GM18907 (cell line): ENCODE measurements around the gene STX16.
A peak's percentile ranks its signal among the peaks of the same experiment; 100 is the strongest.

Experiments used
- ATAC-seq: cut with Tn5 transposase; IDR thresholded peaks from one replicate; pipeline ENCODE4 v1.9.1; 2021; ENCODE audit warnings: mild to moderate bottlenecking, moderate library complexity; ENCODE audit not compliant: unreplicated experiment

STX16 gene

GRCh38 chr20:58675146-58675584 is 24.1 kb downstream of the STX16 start:
- no peak for ATAC-seq

- no peak for ATAC-seq
Observed at GRCh38 chr20:58675641-58676040, 24.6 kb downstream of the STX16 start.

- no peak for ATAC-seq
Observed at GRCh38 chr20:58676161-58676560, 25.1 kb downstream of the STX16 start.

DNA sequence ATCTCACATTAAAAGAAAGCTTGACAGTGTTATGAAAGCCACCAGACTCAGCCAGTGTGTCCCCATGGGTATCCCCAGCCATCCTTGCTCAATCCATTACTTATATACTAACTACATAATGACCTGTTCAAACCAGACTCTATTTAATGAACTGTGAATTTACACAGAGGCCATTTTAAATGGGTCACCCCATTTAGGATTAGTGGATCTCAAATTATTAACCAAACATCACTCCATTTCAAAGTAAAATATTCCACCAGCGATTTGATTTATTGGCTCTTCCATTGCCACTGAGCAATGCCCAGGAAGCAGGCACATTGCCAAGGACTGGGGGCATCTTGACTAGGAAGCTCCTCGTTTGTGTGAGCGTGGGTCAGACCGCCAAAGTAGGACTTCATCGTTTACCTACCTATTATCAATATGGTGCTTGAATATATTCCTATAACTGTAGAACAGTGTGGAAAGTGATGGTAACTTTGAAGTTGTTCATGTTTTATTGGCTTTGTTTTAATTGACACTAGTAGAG is 26.1 kb downstream of the STX16 start:
- ATAC-seq = no peak

DNA sequence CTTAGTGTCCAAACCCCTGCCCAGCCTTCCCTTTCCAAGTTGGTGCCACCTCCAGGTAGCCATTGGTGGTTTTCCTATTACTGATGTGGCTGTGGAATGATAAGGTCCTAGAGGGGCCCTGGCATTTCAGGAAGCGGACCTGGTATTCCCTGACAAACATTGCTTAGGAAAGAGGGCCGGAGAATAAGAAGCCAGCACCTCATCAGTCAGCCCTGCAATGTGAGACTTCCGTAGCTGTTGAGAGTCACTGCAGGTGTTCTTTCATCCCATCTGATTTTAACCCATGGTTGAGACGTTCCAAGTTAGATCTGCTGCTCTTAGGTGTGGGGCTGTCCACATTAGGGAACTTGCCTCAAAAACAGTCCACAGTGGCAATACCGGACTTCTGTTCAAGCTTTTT is 26.7 kb downstream of the STX16 start:
- no peak for ATAC-seq

DNA sequence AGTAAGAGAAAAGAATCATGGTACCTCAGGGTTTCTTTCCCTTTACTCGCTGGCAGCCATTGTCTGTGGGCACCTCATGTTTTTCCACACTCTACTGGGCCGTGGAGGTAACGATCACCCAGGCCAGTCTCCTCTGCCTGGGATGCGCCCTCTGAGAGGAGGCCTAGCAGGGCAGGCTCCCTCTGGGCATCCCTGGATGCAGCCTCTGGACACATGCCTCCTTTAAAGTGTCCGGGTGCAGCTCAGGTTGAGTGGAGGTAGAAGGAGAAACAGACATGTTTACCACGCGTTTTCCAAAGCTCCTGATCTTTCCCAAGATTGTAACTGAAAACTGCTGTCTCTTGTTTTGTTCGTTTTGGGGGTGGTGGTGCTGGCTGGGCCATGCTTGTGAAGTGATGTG is 27.7 kb downstream of the STX16 start:
- ATAC-seq = no peak

DNA sequence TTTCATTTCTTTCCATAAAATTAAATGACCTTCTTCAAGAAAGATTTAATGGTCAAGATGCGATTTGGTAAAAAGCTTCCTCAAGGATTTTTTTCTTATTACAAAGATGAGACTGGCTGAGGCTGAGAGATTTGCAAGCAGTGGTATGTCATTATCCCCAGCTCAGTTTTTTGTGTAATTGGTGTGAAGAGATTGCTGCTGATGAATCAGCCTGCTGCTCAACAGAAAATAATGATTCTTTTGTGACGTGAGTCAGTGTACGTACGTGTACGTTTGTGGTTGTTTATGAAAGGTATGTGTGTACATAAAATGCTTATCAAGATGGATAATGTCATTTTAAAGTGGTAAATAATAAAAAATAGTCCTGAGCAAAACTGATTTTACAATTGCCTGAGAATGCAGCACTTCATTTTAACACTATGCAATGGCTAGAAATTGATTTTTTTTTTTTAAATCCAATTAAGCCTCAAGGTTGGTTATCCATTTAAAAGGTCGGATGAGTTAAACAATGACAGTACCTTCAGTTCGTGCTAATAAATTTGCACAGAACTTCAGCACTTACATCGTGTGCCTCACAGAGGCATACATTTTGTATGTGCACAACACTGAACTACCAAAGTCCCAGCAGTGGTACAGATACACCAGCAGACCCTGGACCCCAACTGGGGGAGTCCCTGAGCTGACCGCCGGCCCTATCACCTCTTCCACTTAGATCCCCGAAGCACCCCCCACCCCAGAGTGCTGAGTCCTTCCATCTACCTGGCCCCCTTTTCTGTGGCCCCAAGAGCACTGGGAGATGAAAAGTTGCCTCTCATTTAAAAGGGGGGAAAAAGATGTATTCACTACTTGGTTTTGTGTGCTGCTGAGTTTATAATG is 31.8 kb downstream of the STX16 start:
- ATAC-seq = no peak

DNA sequence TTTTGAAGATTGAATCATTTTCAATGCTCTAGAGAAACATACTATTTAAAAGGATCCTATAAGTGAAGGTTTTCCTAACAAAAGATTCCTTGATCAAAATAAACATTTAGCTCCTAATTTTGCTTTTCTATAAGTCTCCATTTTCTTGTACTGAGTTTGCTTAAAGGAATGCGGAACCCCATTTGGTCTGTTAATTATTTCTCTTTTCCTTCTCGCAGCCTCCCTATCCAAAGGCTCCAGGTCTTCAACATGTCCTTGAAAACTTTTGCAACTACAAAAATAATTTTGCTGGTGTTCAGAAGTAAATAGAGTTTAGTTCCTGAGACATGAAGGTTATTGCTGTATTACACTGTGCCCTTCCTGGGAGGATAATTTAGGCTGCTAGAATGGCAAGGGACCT is 33.2 kb downstream of the STX16 start:
- ATAC-seq = no peak

- ATAC-seq = no peak
Observed at GRCh38 chr20:58685988-58686387, 34.9 kb downstream of the STX16 start.

DNA sequence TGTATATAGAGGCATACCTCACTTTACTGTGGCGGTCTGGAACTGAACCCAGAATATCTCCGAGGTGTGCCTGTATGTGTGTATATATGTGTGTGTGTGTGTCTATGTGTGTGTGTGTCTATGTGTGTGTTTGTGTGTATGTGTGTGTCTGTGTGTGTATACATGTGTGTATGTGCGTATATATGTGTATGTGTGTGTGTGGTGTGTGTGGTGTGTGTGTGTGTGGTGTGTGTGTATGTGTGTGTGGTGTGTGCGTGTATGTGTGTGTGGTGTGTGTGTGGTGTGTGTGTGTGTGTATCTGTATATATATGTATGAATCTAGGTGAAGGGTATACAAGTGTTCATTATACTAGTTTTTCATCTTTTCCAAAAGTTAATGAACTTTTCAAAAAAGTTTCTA is 37.3 kb downstream of the STX16 start:
- no peak for ATAC-seq

DNA sequence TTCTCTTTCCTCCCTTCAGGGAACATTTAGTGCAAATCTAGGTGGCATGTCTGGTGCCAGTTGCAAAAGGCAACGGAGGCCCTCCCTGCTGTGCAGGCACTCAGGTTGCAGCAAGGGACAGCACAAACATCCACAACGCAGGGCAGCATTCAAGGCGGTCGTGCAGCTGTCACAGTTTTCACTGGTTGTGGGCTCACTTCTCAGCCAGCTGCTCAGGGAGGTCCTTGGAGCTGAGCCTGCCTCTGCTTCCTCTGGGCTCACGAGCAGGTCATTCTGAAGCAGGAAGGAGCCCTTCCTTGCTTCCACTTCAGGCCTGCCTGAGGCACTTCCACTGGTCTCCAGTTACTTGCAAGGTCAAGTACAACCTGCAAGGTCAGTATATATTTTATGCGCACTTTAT is 37.8 kb downstream of the STX16 start:
- ATAC-seq = no peak

DNA sequence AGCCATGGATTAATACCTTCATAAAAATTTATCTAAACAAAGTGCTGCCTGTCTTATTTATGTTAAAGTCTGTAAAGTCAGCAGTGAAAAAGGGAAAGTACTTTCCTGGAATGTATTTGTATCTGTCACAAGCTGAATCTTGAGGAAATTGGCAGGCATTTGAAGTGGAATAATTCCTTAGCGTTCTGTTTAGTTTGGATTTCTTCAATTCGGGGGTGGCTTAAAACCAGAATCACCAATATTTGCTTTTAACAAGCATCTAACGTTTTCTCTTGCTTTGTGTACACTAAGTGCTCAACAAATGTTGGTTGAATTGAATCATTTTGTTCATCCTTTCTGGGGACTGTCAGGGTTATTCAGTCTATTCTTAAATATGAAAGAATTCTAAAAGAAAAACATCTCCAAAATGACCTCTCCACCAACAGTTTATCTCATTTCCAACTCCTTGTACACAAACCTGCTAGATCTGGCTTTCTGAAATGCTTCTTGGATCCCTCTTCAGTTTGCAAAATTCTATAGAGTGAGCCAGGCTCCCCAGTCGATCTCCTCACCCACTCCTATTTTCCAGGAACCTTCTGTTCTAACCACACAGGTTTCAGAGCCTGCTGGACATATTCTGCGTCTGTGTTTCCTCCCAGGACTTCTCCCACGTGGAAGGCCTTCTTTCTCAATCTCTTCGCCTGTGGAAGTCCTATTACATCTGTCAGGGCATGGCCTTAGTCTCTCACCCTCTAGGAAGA is 39.5 kb downstream of the STX16 start:
- ATAC-seq = no peak

- ATAC-seq = peak; percentile 17
Observed at GRCh38 chr20:58691773-58692578, 40.9 kb downstream of the STX16 start.

DNA sequence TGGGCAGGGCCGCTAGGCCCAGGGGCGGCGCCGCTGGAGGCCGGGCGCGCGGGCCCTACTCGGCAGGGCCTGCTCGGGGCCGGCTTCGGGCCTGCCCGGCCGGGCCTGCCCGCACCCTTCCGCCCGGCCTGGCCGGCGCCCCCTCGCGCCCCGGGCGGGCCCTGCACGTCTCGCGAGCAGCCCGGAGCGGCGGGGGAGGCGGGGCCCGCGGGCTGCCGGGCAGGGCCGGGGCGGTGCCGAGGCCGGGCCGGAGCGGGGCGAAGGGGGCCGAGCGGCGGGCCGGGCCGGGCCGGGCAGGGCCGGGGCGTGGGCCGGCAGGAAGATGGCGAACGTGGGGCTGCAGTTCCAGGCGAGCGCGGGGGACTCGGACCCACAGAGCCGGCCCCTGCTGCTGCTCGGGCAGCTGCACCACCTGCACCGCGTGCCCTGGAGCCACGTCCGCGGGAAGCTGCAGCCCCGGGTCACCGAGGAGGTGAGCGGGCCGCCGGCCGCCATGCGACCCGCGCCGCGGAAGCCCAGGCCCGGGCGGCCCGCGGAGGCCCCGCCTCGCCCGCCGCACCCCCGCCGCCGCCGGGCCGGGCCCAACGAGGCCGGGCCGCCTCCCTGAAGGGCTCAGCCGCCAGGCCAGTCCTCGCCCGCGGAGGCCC is 41.6 kb downstream of the STX16 start, which contains the start of gene NPEPL1:
NPEPL1 (plus strand) TSS at position 222 of the 647 bp plus-strand sequence; CDS start at position 323, 101 bp downstream.
- peak; percentile 93 for ATAC-seq

DNA sequence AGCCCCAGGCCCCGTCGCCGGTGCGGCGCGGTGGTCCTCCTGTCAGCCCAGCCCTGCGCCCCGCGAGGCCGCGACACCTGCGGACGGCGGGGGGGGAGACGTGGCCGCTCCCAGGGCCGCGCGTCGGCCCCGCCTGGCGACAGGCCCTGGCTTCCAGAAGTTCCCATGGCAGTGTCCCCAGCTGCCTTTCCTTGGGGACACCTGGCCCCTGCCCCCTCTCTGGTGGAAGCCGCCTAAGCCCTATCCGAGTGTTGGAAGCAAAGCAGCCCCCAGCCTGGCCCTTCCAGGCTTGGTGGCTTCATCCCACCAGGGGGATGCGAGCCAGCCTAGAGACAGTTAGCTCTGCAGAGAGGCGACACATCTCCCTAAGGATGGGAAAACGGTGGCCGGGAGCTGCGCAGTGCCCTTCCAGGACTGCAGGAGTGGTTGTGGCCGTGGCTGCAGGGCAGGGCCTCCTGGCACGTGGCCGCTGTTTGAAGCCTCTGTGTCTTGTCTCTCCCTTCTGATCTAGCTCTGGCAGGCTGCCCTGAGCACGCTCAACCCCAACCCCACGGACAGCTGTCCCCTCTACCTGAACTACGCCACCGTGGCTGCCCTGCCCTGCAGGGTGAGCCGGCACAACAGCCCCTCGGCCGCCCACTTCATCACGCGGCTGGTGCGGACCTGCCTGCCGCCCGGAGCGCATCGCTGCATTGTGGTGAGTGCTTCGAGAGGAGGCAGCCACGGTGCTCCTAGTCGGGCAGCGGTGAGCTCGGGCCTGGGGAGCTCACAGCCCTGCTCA is 42.3 kb downstream of the STX16 start:
- peak; percentile 35 for ATAC-seq

GRCh38 chr20:58694241-58695083 is 43.4 kb downstream of the STX16 start:
- ATAC-seq = no peak

- ATAC-seq = no peak
Observed at GRCh38 chr20:58695084-58695722, 44.1 kb downstream of the STX16 start.

DNA sequence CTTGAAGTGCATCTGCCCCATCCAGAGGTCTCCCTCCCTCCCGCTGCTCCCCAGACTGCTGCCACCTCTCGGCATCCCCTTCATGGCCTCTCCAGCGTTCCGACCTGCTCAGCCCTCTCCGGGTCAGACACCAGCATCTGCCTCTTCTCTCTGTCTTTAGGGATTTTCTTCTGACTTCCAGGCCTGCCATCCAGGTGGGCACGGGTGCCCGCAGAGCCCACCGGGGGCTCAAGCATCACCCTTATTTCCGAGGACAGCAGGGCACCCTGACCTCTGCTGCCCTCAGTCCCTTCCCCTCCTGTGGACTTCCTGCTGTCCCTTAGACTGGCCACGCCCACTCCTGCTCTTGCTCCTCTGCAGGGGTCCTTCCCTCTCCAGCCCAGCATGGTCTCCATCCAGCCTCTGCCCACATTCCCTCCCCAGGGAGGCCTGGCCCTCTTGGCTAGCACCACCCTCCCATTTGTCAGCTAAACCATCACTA is 44.9 kb downstream of the STX16 start:
- no peak for ATAC-seq
